Hepatocyte (in vitro differentiated cells): ENCODE data around the gene KIAA1217. TPM values are rescaled to one million over a fixed set of nuclear protein-coding genes. Genes with fewer than 3 reads are reported as not detected.

Experiments
- DNase-seq: peaks from one replicate; pipeline ENCODE4 v3.0.0-alpha.2; 2016; ENCODE audit warnings: low spot score
- H2AFZ ChIP-seq: fragments of 200-600 bp; sonication (generic); 2 replicates; pipeline ENCODE4 v1.6.0; 2016; ENCODE audit warnings: antibody characterized with exemption, mild to moderate bottlenecking
- H3K27ac ChIP-seq: fragments of 200-600 bp; sonication (generic); 2 replicates; pipeline ENCODE4 v1.5.1; 2016; ENCODE audit warnings: mild to moderate bottlenecking
- H3K27me3 ChIP-seq: fragments of 200-600 bp; sonication (generic); 2 replicates; pipeline ENCODE4 v1.6.1; 2016
- H3K36me3 ChIP-seq: fragments of 200-600 bp; sonication (generic); replicated peaks from 2 replicates; pipeline ENCODE4 v1.5.1; 2016; ENCODE audit warnings: low read depth; ENCODE audit not compliant: insufficient read depth
- H3K4me1 ChIP-seq: fragments of 200-600 bp; sonication (generic); 2 replicates; pipeline ENCODE4 v1.5.1; 2016; ENCODE audit warnings: mild to moderate bottlenecking, moderate library complexity; ENCODE audit not compliant: insufficient read depth
- H3K4me2 ChIP-seq: fragments of 200-600 bp; sonication (generic); 2 replicates; pipeline ENCODE4 v1.6.0; 2016
- H3K4me3 ChIP-seq: fragments of 200-600 bp; sonication (generic); 2 replicates; pipeline ENCODE4 v1.5.1; 2016; ENCODE audit warnings: mild to moderate bottlenecking
- H3K79me2 ChIP-seq: fragments of 200-600 bp; sonication (generic); 2 replicates; pipeline ENCODE4 v1.6.0; 2017; ENCODE audit warnings: mild to moderate bottlenecking
- H3K9me2 ChIP-seq: fragments of 200-600 bp; sonication (generic); replicated peaks from 2 replicates; pipeline ENCODE4 v1.6.0; 2017; ENCODE audit warnings: mild to moderate bottlenecking; ENCODE audit not compliant: insufficient read depth
- H3K9me3 ChIP-seq: fragments of 200-600 bp; sonication (generic); 2 replicates; pipeline ENCODE4 v1.5.1; 2016; ENCODE audit warnings: low read depth, mild to moderate bottlenecking
- H4K20me1 ChIP-seq: fragments of 200-600 bp; sonication (generic); 2 replicates; pipeline ENCODE4 v1.6.0; 2016; ENCODE audit warnings: mild to moderate bottlenecking; ENCODE audit not compliant: insufficient read depth, poor library complexity, severe bottlenecking
- CTCF ChIP-seq: fragments of 200-600 bp; sonication (generic); IDR thresholded peaks from 2 replicates; pipeline ENCODE4 v1.5.1; 2016; ENCODE audit warnings: antibody characterized with exemption, mild to moderate bottlenecking; ENCODE audit not compliant: poor library complexity
- EZH2 ChIP-seq: fragments of 200-600 bp; sonication (generic); IDR thresholded peaks from 2 replicates; pipeline ENCODE4 v1.6.1; 2016; ENCODE audit warnings: antibody characterized with exemption, mild to moderate bottlenecking, borderline replicate concordance
- EZH2phosphoT487 ChIP-seq: fragments of 200-600 bp; sonication (generic); IDR thresholded peaks from one replicate; pipeline ENCODE4 v1.6.1; 2018; ENCODE audit warnings: antibody characterized with exemption, mild to moderate bottlenecking, low read depth, moderate library complexity; ENCODE audit not compliant: unreplicated experiment, severe bottlenecking
- WGBS: methylation state at CpG from one replicate; pipeline ENCODE4 v1.1.6; 2016; ENCODE audit warnings: low lambda C conversion rate; ENCODE audit errors: missing lambda C conversion rate; 5-methylcytosine and 5-hydroxymethylcytosine counted together
- polyA plus RNA-seq: library from polyadenylated mRNA; unstranded; fragments of >200 nt; fragmentation: Nextera tagmentation; extraction: Ambion mirVana; gene quantifications from 2 replicates; pipeline ENCODE4 v1.2.1, GENCODE V29; 2016
- total RNA-seq: library from RNA; depleted of rRNA; stranded (reverse); fragments of >200 nt; gene quantifications from 2 replicates; pipeline ENCODE4 v1.2.3, GENCODE V29; 2014

The KIAA1217 gene
- total and polyA plus RNA-seq, 2 experiments from 2014 or later: 31.6 to 33.2 TPM

- no peak overlapping the region for H2AFZ ChIP-seq
- H3K9me3 ChIP-seq: no peaks in the 10 kb centered on the region
- H3K4me3 ChIP-seq: no peak overlapping the region
- H4K20me1 ChIP-seq: no peaks in the 10 kb centered on the region
- no peak for TF ChIP-seq CTCF
- TF ChIP-seq EZH2: no peak
- no peak for TF ChIP-seq EZH2phosphoT487
- H3K4me1 ChIP-seq: peaks cover 28% of the 10 kb centered on the region
- H3K4me2 ChIP-seq: no peak overlapping the region
- H3K36me3 ChIP-seq: no peaks in the 10 kb centered on the region
- peak overlapping the region; percentile 86 for H3K27ac ChIP-seq
- no peak for DNase-seq
- H3K79me2 ChIP-seq: peaks cover 65% of the 10 kb centered on the region
- no peaks in the 10 kb centered on the region for H3K27me3 ChIP-seq
- no peaks in the 10 kb centered on the region for H3K9me2 ChIP-seq
- 89% methylated on average over 3 of the region's 3 CpGs for WGBS
Measured at GRCh38 chr10:24254180-24254579, 45.2 kb downstream of the KIAA1217 start.

- no peaks in the 10 kb centered on the region for H3K9me3 ChIP-seq
- peaks cover 66% of the 10 kb centered on the region for H3K79me2 ChIP-seq
- WGBS: 68% methylated on average over 14 of the region's 14 CpGs
- no peaks in the 10 kb centered on the region for H3K27me3 ChIP-seq
- H3K4me1 ChIP-seq: peaks cover 17% of the 10 kb centered on the region
- H4K20me1 ChIP-seq: no peaks in the 10 kb centered on the region
- peak; percentile 44 for DNase-seq
- H3K4me2 ChIP-seq: peak overlapping the region; percentile 59
- H3K9me2 ChIP-seq: no peaks in the 10 kb centered on the region
- TF ChIP-seq CTCF: no peak
- no peak overlapping the region for H3K4me3 ChIP-seq
- H2AFZ ChIP-seq: no peak overlapping the region
- no peaks in the 10 kb centered on the region for H3K36me3 ChIP-seq
- H3K27ac ChIP-seq: peak overlapping the region; percentile 86
Measured at GRCh38 chr10:24255115-24255880, 46.4 kb downstream of the KIAA1217 start.

- WGBS: 30% methylated on average over 5 of the region's 5 CpGs
- Histone ChIP-seq H3K79me2 (peaks cover 68% of the 10 kb centered on the region), H3K27me3 (no peaks in the 10 kb centered on the region), H3K9me2 (no peaks in the 10 kb centered on the region), H4K20me1 (no peaks in the 10 kb centered on the region), H3K4me2 (peak overlapping the region; percentile 59), H3K36me3 (no peaks in the 10 kb centered on the region), H3K4me3 (no peak overlapping the region), H3K27ac (peak overlapping the region; percentile 86), H3K9me3 (no peaks in the 10 kb centered on the region), H2AFZ (no peak overlapping the region), H3K4me1 (peaks cover 16% of the 10 kb centered on the region)
- TF ChIP-seq CTCF (no peak), EZH2phosphoT487 (no peak), EZH2 (no peak)
- peak; percentile 11 for DNase-seq
Measured at GRCh38 chr10:24255881-24256311, 47.0 kb downstream of the KIAA1217 start.
